H1 (cell line): ENCODE data around the gene SOST.

Experiments used
- BRCA1 ChIP-seq: IDR thresholded peaks from 2 replicates; pipeline ENCODE4 v1.6.1; 2012; ENCODE audit warnings: low read depth, low read length, improper control_type of control experiment
- CREB1 ChIP-seq: IDR thresholded peaks from 2 replicates; pipeline ENCODE4 v1.6.1; 2012; ENCODE audit warnings: inconsistent platforms
- EP300 ChIP-seq, 2 experiments: IDR thresholded peaks; 1 replicate in 1 of 2; 2 replicates in 1 of 2; pipeline ENCODE4 v1.6.1; 2011 to 2012; ENCODE audit warnings: low read depth in 2 of 2, low read length in 2 of 2, mild to moderate bottlenecking in 2 of 2, borderline replicate concordance in 1 of 2, inconsistent platforms in 1 of 2, moderate library complexity in 1 of 2
- EZH2 ChIP-seq: fragments of 200-600 bp; sonication (generic); IDR thresholded peaks from 2 replicates; pipeline ENCODE4 v1.7.1; 2012; ENCODE audit warnings: low read depth, mild to moderate bottlenecking, moderate library complexity, low read length, inconsistent platforms; ENCODE audit not compliant: severe bottlenecking
- POLR2A ChIP-seq, 2 experiments: IDR thresholded peaks; 1 replicate in 1 of 2; 2 replicates in 1 of 2; pipeline ENCODE4 v1.6.1; 2011; ENCODE audit warnings: low read depth in 2 of 2, low read length in 2 of 2, mild to moderate bottlenecking in 2 of 2; ENCODE audit errors: control extremely low read depth in 1 of 2
- POLR2AphosphoS5 ChIP-seq: IDR thresholded peaks from 2 replicates; pipeline ENCODE4 v1.6.1; 2011; ENCODE audit warnings: low read depth, low read length
- RBBP5 ChIP-seq: IDR thresholded peaks from 2 replicates; pipeline ENCODE4 v1.7.1; 2012; ENCODE audit warnings: low read depth, mild to moderate bottlenecking, inconsistent platforms, low read length, moderate library complexity, borderline replicate concordance
- SP4 ChIP-seq: IDR thresholded peaks from 2 replicates; pipeline ENCODE4 v1.6.1; 2012; ENCODE audit warnings: low read length, inconsistent platforms
- TBP ChIP-seq: IDR thresholded peaks from 2 replicates; pipeline ENCODE4 v1.6.1; 2011; ENCODE audit warnings: low read depth, low read length, improper control_type of control experiment
- USF2 ChIP-seq: IDR thresholded peaks from 2 replicates; pipeline ENCODE4 v1.6.1; 2011; ENCODE audit warnings: low read length, improper control_type of control experiment
- TF ChIP-seq, protein P1 (sequence below), 3 experiments: IDR thresholded peaks; 1 replicate in 2 of 3; 2 replicates in 1 of 3; pipeline versions ENCODE4 v1.5.1 to v1.6.1; 2011; ENCODE audit warnings: low read length in 3 of 3, mild to moderate bottlenecking in 3 of 3, inconsistent platforms in 2 of 3, low read depth in 1 of 3, moderate library complexity in 1 of 3; ENCODE audit not compliant: insufficient read depth in 1 of 3; ENCODE audit errors: control extremely low read depth in 1 of 3

DNA sequence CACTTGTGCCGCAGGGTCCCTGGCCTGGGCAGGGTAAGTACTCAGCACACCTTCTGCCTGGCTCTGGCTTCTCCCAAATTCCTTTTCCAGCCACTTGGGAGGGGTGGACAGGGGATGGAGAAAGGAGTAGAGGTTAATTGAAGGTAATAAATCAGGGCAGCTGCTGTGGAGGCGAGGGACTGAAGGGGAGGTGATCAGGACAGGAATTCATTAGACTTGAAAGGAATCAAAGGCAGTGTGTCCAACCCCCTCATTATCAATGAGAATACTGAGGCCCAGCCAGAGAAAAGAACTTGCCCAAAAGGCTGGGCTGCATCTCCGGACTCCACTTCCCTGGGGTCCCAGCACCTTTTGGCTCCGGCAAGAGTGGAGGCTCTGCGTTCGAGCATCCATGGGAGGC is 2.4 kb downstream of the SOST start:
- TF ChIP-seq POLR2A (IDR thresholded peaks at IDR 0.05; ENCODE audit: control extremely low read depth in 1 of 2, low read depth in 2 of 2, low read length in 2 of 2) (no peak), CREB1 (no peak), POLR2AphosphoS5 (no peak), EP300 (IDR thresholded peaks at IDR 0.05; ENCODE audit: borderline replicate concordance in 1 of 2, low read depth in 2 of 2, low read length in 2 of 2) (no peak), USF2 (no peak), TBP (no peak), RBBP5 (no peak), BRCA1 (no peak), SP4 (no peak), EZH2 (no peak)
- TF ChIP-seq, protein P1, sequence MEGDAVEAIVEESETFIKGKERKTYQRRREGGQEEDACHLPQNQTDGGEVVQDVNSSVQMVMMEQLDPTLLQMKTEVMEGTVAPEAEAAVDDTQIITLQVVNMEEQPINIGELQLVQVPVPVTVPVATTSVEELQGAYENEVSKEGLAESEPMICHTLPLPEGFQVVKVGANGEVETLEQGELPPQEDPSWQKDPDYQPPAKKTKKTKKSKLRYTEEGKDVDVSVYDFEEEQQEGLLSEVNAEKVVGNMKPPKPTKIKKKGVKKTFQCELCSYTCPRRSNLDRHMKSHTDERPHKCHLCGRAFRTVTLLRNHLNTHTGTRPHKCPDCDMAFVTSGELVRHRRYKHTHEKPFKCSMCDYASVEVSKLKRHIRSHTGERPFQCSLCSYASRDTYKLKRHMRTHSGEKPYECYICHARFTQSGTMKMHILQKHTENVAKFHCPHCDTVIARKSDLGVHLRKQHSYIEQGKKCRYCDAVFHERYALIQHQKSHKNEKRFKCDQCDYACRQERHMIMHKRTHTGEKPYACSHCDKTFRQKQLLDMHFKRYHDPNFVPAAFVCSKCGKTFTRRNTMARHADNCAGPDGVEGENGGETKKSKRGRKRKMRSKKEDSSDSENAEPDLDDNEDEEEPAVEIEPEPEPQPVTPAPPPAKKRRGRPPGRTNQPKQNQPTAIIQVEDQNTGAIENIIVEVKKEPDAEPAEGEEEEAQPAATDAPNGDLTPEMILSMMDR (IDR thresholded peaks at IDR 0.05; ENCODE audit: control extremely low read depth in 1 of 3, insufficient read depth in 1 of 3, low read depth in 1 of 3, low read length in 3 of 3) = no peak
